HepG2 (cell line): Measurements from ENCODE around the gene PALM2AKAP2. TPM values are rescaled to one million over a fixed set of nuclear protein-coding genes. Genes with fewer than 3 reads are reported as not detected.

Source experiments
- HINFP ChIP-seq: sonication (generic); formaldehyde crosslinking; IDR thresholded peaks from 2 replicates; pipeline ENCODE4 v1.4.0; 2020; ENCODE audit warnings: low read depth, mild to moderate bottlenecking, missing genetic modification reagents
- KLF15 ChIP-seq: sonication (generic); formaldehyde crosslinking; IDR thresholded peaks from 2 replicates; pipeline ENCODE4 v1.8.1; 2023; ENCODE audit warnings: borderline replicate concordance, mild to moderate bottlenecking, inconsistent platforms, missing genetic modification reagents, mixed read lengths
- ZBTB4 ChIP-seq: sonication (generic); formaldehyde crosslinking; IDR thresholded peaks from 2 replicates; pipeline ENCODE4 v1.4.0; 2020; ENCODE audit warnings: missing genetic modification reagents, mild to moderate bottlenecking, borderline replicate concordance
- ZNF646 ChIP-seq: sonication (generic); formaldehyde crosslinking; IDR thresholded peaks from 2 replicates; pipeline ENCODE4 v1.9.0; 2021; ENCODE audit warnings: mild to moderate bottlenecking, missing genetic modification reagents
- ZNF710 ChIP-seq: sonication (generic); formaldehyde crosslinking; IDR thresholded peaks from 2 replicates; pipeline ENCODE4 v1.5.0; 2020; ENCODE audit warnings: mild to moderate bottlenecking, missing genetic modification reagents, borderline replicate concordance
- polyA plus RNA-seq, 8 experiments: library from polyadenylated mRNA; depleted of rRNA in 3 of 8; stranded (reverse) in 7 of 8; unstranded in 1 of 8; fragments of >200 nt; fragmentation: Illumina TruSeq in 4 of 8; extraction: Trizol in 4 of 8; gene quantifications; 2 replicates each; pipeline versions ENCODE4 v1.2.1 to v1.2.3, GENCODE V29; 2011 to 2016; ENCODE audit warnings: low read depth in 4 of 8, missing spikeins in 1 of 8, mixed read lengths in 1 of 8; ENCODE audit not compliant: insufficient read depth in 1 of 8
- total RNA-seq, 5 experiments: library from RNA; depleted of rRNA; stranded (reverse); fragments of >200 nt; fragmentation: Illumina TruSeq; extraction: Trizol; gene quantifications; 2 replicates each; pipeline ENCODE4 v1.2.3, GENCODE V29; 2016; ENCODE audit warnings: low read depth in 1 of 5

Gene PALM2AKAP2
- total and polyA plus RNA-seq, 2 of the 13 experiments (the other 11 are each of a cell fraction or from before 2014, with no cell fraction given) = 0.25 to 1.8 TPM

- TF ChIP-seq ZNF646 (CRISPR knock-in tag) (no peak), KLF15 (CRISPR knock-in tag) (no peak), ZNF710 (CRISPR knock-in tag) (no peak), HINFP (CRISPR knock-in tag) (no peak), ZBTB4 (CRISPR knock-in tag) (no peak)
Measured at GRCh38 chr9:109828254-109828653, 48.3 kb downstream of the PALM2AKAP2 start (continued).
